Measurements from ENCODE around the gene EIF4G3. TPM values are rescaled to one million over a fixed set of nuclear protein-coding genes. Genes with fewer than 3 reads are reported as not detected.

EIF4G3 gene
- total RNA-seq, 1 experiment from 2014 or later, result 72.0 TPM

DNA sequence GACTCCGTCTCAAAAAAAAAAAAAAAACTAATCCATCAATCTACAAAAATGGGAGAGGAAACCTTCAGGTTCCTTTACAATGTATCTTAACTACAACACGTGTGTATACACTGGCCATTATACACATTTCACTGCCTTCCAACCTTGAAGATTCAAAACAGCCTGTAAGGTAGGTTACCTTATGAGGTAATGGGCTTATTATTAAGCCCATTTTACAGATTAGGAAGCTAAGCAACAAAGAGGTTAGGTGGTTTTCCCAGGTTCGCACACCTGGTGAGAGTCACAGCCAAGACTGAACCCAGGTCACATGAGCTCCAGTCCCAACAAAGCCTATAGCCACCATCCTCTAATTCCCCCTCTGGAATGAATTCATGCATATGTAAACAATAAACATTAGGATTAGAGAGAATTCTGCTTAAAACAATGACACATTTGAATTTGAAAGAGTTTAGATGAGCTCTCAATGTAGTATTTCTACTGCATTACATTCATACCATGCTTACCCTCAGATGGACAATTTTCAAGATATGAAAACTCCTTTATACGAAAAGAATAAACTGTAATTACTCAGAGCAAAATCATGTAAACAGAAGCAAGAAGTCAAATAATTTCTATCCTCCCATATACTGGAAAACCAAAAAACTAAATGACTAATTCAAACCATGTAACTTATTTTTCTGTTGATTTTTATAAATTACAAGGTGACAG, 54.8 kb downstream of the EIF4G3 start:
- no peak overlapping the region for H3K18ac ChIP-seq (ENCODE audit: insufficient read length, low read depth, low read length)
- H3K27ac ChIP-seq (ENCODE audit: insufficient read length, low read depth, low read length), result no peak overlapping the region
- no peak overlapping the region for H4K5ac ChIP-seq (ENCODE audit: insufficient read length, low read depth, low read length)
- no peak overlapping the region for H3K14ac ChIP-seq (ENCODE audit: insufficient read depth, low read length)
- peak overlapping the region; percentile 74 to 89 (median 76); a peak in 3 of 7 replicates for H3K27ac Mint-ChIP-seq
- no peak overlapping the region for H4K8ac ChIP-seq (replicated peaks; ENCODE audit: insufficient read length, low read depth, low read length)
- no peaks in the 10 kb centered on the region for H3K27me3 Mint-ChIP-seq (ENCODE audit: low read depth)
- H2BK12ac ChIP-seq (ENCODE audit: insufficient read length, low read depth, low read length), result no peak overlapping the region
- no peak overlapping the region for H3K23ac ChIP-seq (ENCODE audit: insufficient read length, low read depth, low read length)
- peaks cover 4% of the 10 kb centered on the region; the same call in 1 of the 2 replicates for H3K79me2 ChIP-seq (ENCODE audit: insufficient read depth, low read length)
- H3K36me3 Mint-ChIP-seq (ENCODE audit: insufficient read depth in 1 of 3, low read depth in 3 of 3), result peaks cover 6 to 13% (median 8%) of the 10 kb centered on the region in 3 experiments; a peak in 6 of 7 replicates
- H2AFZ ChIP-seq (ENCODE audit: low read length), result no peak overlapping the region
- H3K9me3 ChIP-seq (ENCODE audit: control insufficient read depth, low read depth, low read length), result no peaks in the 10 kb centered on the region
- no peak overlapping the region for H3K56ac ChIP-seq (ENCODE audit: insufficient read length, low read depth, low read length)
- no peak overlapping the region for H2BK15ac ChIP-seq (ENCODE audit: low read depth, low read length)
- no peak overlapping the region for H3K9ac ChIP-seq (ENCODE audit: extremely low read depth, insufficient read length, low read length)
- H3K4ac ChIP-seq (ENCODE audit: low read depth, low read length), result no peak overlapping the region
- TF ChIP-seq, protein P1, sequence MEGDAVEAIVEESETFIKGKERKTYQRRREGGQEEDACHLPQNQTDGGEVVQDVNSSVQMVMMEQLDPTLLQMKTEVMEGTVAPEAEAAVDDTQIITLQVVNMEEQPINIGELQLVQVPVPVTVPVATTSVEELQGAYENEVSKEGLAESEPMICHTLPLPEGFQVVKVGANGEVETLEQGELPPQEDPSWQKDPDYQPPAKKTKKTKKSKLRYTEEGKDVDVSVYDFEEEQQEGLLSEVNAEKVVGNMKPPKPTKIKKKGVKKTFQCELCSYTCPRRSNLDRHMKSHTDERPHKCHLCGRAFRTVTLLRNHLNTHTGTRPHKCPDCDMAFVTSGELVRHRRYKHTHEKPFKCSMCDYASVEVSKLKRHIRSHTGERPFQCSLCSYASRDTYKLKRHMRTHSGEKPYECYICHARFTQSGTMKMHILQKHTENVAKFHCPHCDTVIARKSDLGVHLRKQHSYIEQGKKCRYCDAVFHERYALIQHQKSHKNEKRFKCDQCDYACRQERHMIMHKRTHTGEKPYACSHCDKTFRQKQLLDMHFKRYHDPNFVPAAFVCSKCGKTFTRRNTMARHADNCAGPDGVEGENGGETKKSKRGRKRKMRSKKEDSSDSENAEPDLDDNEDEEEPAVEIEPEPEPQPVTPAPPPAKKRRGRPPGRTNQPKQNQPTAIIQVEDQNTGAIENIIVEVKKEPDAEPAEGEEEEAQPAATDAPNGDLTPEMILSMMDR (conservative IDR thresholded peaks at IDR 0.05), result no peak
- no peaks in the 10 kb centered on the region for H4K20me1 ChIP-seq (ENCODE audit: control insufficient read depth, insufficient read depth, insufficient read length)
- no peaks in the 10 kb centered on the region for H3K27me3 ChIP-seq (ENCODE audit: insufficient read depth, low read length)
- H3K9me3 Mint-ChIP-seq, result no peaks in the 10 kb centered on the region
- DNase-seq, result no peak
- no peaks in the 10 kb centered on the region for H3K79me1 ChIP-seq (ENCODE audit: insufficient read depth, low read depth, low read length, poor library complexity, severe bottlenecking)
- H2BK120ac ChIP-seq (ENCODE audit: low read depth, low read length, poor library complexity, severe bottlenecking), result no peak overlapping the region
- H2BK20ac ChIP-seq (ENCODE audit: low read depth, low read length, poor library complexity, severe bottlenecking), result no peak overlapping the region
- H3K4me2 ChIP-seq (ENCODE audit: insufficient read depth, insufficient read length, low read length), result no peak overlapping the region
- H4K91ac ChIP-seq (ENCODE audit: insufficient read length, low read depth, low read length), result no peak overlapping the region
- no CpG with 5 or more reads among the region's 4 CpGs for WGBS (ENCODE audit: extremely low coverage, insufficient read length, low lambda C conversion rate)
- peaks cover 14 to 15% of the 10 kb centered on the region in 2 experiments for H3K4me1 Mint-ChIP-seq
- H3K23me2 ChIP-seq (ENCODE audit: insufficient read length, low read depth, low read length, poor library complexity, severe bottlenecking), result no peaks in the 10 kb centered on the region
- H2BK5ac ChIP-seq (ENCODE audit: insufficient read length, low read length), result no peak overlapping the region
- no peak overlapping the region for H3K4me3 Mint-ChIP-seq
- H3T11ph ChIP-seq (ENCODE audit: low read length), result no peak overlapping the region
- no peaks in the 10 kb centered on the region for H3K4me1 ChIP-seq (ENCODE audit: insufficient read depth, low read length)
- H2AK5ac ChIP-seq (ENCODE audit: insufficient read length, low read length), result no peak overlapping the region
